Measurements from ENCODE around the gene EEF1AKMT4.
"Not testable (repeated sequence)": the region's sequence is repeated elsewhere in the genome, so short reads cannot be mapped to it uniquely, and the experiment has no call there.

EEF1AKMT4 gene

DNA sequence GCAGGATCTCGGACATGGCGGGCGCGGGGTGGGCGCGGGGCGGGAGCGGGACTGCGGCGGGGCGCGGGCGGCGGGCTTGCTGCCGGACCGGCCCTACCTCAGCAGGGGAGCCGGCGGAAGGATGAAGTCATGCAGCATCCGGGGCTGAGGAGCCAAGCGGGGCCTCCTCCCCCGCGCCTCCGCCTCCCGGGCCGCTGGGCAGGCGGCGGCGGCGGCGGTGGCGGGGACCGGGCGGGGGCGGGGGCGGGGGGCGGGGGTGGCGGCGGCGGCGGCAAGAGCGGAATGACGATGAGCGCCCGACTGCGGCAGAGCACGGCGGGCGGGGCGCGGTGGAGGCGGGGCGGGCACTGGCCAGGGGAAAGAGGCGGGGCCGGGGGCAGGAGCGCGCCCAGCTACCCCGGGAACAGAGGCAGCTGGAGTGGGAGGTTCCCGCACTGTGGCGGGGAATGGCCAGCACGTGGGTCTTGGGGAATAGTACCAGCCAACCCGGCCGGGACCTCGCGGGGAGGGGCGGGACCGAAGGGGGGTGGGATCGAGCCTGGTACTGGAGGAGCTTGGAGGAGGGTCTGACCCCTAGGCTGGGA is 11.9 kb downstream of the EEF1AKMT4 start, which contains the start of gene CAMK2N2:
TSS of gene CAMK2N2 (minus strand) at position 284 of the 584 bp plus-strand sequence. CDS start at position 16, 268 bp downstream.
- DNase-seq = peak; percentile 62

DNA sequence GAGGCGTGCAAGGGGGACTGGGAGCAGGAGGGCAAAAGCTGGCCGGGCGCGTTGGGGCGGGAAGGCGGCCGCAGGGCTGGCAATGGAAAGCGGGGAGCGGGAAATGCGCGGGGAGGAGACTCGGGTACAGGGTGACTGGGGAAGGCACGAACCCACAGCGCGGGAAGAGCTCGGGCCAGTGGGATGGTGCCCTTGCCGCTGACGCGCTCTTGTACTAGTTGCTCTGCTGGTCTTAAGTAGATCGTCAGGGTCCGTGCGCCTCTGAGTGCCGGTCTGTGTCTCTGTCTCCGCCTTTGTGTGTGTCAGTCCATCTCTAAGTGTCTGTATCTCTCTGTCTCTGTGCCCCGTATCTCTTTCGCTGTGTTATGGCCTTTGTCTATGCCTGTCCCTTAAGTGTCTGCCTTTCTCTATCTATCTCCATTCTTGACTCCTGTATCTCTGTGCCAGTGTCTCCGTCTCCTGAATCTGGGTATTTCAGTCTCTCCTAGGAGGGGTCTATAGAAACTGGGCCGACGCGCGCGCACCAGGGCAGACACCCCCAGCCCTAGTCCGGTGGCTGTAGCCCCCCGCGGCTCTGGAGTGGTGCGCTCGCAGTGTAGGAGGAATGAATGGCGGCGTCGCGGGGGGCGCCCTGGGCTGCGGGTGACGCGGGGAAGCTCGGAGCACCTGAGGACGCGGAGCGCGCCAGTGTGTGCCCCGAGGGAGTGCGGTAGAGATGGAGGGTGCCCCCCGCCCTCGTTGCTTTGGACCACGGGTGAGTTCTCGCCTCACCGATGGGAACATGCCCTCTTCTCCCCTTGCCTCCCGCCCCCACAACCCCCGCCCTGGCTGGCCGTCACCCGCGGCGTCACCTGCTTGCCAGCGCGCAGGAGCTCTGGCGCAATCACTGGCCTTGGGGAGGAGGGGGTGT is 12.6 kb downstream of the EEF1AKMT4 start:
- peak; percentile 37 for DNase-seq

DNA sequence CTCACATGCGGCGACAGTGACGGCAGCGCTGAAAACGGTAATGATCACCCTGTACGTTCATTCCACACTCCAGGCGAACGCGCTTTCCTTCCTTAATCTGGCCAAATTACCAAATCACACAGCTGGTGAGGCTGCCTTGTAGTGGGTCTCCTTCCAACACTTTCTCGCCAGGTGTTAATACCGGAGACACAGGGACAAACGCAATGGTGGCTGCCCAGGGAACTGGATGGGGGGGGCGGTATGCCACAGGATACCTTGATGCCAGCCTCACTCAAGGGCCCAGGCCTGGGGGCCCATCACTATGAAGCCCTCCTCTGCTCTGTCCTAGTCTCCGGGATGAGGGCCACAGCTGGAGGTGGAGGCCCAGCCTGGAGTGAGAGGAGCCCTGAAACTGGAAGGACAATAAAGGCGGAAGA is 13.3 kb downstream of the EEF1AKMT4 start:
- DNase-seq = no peak

DNA sequence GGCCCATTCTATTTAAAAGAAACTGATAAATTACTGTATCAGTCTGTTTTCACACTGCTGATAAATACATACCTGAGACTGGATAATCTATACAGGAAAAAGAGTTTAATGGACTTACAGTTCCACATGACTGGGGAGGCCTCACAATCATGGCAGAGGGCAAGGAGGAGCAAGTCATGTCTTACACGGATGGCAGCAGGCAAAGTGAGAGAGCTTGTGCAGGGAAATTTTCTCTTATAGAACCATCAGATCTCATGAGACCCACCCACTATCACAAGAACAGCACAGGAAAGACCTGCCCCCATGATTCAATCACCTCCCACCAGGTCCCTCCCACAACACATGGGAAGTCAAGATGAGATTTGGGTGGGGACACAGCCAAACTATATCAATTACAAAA is 17.8 kb downstream of the EEF1AKMT4 start:
- DNase-seq = not testable (repeated sequence)

DNA sequence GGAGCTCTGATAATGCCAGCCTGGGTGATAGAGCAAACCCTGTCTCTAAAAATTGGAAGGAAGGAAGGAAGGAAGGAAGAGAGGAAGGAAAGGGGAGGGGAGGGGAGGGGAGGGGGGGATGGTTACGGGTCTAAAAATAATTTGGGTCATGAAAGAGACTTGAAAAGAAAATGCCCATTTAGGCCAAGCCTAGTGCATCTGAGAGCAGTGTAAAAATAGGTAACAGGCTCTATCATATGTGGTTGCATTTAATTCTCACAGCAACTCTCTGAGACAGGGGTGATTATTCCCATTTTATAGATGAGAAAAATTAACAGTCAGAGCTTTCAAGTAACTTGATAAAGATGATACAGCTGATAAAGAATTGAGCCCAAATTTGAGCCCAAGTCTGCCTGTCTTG is 22.8 kb downstream of the EEF1AKMT4 start:
- no peak for DNase-seq

DNA sequence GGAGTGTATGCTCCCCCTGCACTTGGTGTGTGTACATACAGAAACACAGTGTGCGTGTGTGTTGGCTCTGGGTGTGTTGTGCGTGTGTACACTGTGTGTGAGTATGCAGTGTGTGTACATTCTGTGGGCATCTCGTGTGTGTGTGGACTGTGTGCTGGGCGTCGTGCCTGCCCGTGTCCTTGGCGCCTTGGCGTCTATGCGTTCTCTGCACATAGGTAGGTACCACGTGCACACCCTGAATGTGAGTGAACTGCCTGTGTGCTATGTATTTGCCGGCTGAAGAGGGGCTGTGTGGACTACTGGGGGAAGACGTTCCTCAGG is 25.9 kb downstream of the EEF1AKMT4 start:
- no peak for DNase-seq

DNA sequence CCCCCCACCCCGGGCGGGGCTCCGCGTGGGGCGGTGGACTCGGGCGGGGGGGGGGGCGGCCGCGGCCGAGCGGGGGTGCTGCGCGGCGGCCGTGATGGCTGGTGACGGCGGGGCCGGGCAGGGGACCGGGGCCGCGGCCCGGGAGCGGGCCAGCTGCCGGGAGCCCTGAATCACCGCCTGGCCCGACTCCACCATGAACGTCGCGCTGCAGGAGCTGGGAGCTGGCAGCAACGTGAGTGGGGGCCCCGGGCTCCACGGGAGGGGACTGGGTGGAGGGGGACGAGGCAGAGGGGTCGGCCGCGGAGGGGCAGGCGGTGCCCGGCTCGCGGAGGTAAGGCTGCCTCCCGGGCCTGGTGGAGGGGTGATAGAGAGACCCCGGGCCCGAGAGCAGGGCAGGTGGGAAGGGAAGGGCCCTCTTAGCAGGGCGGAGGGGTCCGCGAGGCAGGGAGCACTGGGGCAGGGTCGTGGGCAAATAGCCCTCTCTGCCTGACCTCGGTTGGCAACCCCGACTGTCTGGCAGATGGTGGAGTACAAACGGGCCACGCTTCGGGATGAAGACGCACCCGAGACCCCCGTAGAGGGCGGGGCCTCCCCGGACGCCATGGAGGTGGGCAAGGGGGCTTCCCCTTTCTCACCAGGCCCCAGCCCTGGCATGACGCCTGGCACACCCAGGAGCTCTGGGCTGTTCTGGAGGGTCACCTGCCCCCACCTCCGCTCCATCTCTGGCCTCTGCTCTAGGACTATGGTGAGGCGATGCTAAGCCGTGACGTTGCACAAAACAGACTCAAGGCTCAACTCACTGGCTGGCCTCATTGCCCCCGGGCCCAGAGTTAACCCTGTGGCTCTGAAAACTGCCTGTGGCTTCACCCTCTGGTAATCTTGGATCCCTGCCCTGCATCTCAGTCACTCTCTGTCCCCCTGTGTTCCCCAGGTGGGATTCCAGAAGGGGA is 26.8 kb downstream of the EEF1AKMT4 start, which contains the start of gene ECE2:
TSS of gene ECE2 (plus strand) at position 62 of the 950 bp plus-strand sequence. CDS start at position 194, 132 bp downstream.
- DNase-seq = no peak

DNA sequence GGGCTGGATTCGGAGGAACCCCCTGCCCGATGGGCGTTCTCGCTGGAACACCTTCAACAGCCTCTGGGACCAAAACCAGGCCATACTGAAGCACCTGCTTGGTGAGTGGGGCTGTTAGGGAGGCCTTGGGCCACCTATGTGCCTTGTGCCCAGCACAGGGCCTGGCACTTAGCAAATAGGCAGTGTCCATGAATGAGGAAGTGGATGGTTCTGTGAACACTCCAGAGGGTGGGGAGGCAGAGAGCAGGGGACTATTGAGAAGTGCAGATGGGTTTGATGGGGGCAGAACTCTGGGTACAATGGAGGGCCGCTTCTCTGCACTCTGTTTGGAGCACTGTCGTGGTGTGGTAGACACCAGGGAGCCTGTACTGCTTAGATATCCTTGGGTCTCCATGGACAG is 27.9 kb downstream of the EEF1AKMT4 start:
- no peak for DNase-seq

DNA sequence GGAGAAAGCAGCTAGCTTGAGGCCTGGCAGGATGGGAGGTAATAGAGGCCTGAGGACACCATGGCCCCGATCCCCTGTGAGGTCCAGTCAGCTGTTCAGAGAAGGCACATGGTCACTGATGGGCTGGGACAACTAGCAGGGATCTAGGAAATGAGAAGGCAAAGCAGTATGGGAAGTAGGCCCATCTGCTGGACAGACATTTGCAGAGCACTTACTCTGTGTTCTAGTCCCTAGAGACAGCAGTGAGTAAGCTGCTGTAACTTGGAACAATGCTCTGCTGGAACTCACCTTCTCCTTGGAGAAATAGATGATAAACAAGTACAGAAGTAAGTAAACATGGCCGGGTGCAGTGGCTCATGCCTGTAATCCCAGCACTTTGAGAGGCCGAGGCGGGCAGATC is 33.5 kb downstream of the EEF1AKMT4 start:
- no peak for DNase-seq

DNA sequence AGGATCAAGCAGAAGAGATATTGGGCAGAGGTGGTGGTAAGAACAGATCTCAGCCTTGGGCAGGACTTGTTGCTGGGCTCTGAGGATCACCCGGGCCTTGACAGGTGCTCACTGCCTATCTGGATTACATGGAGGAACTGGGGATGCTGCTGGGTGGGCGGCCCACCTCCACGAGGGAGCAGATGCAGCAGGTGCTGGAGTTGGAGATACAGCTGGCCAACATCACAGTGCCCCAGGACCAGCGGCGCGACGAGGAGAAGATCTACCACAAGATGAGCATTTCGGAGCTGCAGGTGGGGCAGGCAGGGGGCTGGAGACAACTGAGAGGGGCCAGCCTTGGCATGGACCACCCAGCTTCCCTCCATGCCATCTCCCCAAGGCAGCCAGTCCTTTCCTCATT is 34.2 kb downstream of the EEF1AKMT4 start:
- no peak for DNase-seq

DNA sequence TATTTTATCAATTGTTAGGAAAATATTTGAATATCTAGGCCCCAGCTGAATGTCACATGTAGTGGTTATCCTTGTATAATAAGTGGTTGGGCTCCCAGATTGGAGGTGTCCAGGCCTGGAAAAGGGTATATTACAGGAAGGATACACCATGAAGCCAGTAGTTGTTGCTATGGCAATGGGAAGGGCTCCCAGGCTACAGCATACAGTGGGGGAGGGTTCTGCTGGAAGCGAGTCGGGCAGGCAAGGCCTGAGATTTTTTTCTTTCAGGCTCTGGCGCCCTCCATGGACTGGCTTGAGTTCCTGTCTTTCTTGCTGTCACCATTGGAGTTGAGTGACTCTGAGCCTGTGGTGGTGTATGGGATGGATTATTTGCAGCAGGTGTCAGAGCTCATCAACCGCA is 35.2 kb downstream of the EEF1AKMT4 start:
- peak; percentile 31 for DNase-seq

DNA sequence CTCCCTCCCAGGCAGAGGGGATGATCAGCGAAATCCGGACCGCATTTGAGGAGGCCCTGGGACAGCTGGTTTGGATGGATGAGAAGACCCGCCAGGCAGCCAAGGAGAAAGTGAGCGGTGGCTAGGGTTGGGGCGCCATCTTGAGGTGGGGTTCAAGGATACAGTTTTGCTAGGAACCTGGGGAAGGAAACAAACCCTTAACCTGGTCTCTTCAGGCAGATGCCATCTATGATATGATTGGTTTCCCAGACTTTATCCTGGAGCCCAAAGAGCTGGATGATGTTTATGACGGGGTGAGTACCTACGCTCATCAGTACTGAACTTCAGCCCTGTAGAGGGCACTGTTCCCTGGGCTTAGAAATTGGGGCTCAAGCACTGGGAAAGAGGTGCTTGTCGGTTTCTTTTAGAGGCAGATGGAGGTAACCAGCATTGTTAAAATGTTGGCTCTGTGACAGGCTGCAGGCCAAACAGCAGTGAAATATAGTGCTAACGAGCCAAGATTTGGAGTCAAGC is 40.0 kb downstream of the EEF1AKMT4 start:
- peak; percentile 63 for DNase-seq

DNA sequence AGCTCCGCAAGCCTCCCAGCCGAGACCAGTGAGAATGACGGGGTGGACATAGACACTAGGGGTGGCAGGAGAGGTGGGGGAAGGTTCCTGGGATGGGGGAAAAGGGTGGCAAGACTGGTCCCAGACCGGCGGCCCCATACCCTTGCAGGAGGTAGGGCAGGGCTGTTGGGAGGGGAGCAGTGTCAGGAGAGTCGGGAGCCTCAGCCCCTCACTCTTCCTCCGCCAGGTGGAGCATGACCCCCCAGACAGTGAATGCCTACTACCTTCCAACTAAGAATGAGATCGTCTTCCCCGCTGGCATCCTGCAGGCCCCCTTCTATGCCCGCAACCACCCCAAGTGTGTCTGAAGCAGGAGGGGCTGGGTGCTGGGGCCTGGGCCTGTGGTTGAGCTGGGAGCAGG is 40.9 kb downstream of the EEF1AKMT4 start:
- no peak for DNase-seq

DNA sequence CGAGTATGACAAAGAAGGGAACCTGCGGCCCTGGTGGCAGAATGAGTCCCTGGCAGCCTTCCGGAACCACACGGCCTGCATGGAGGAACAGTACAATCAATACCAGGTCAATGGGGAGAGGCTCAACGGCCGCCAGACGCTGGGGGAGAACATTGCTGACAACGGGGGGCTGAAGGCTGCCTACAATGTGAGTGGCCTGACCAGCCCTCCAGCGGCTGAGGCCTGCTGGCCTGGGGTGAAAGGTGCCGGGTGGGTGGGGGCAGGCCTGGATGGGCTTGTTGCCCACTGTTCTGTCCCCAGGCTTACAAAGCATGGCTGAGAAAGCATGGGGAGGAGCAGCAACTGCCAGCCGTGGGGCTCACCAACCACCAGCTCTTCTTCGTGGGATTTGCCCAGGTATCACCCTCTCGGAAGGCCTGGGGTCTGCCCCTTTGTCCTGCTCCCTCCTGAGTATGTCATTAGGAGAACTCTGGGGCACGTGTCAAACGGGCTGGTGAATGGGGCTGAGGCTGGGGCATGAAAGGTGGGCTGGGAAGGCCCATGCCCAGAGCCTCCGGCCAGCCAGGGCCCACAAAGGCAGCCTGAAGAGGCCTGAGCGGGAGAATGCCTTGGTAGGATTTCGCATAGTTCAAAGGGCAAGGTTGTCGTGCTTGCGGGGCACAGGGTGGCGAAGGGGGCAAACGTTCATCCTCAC is 41.7 kb downstream of the EEF1AKMT4 start:
- no peak for DNase-seq

DNA sequence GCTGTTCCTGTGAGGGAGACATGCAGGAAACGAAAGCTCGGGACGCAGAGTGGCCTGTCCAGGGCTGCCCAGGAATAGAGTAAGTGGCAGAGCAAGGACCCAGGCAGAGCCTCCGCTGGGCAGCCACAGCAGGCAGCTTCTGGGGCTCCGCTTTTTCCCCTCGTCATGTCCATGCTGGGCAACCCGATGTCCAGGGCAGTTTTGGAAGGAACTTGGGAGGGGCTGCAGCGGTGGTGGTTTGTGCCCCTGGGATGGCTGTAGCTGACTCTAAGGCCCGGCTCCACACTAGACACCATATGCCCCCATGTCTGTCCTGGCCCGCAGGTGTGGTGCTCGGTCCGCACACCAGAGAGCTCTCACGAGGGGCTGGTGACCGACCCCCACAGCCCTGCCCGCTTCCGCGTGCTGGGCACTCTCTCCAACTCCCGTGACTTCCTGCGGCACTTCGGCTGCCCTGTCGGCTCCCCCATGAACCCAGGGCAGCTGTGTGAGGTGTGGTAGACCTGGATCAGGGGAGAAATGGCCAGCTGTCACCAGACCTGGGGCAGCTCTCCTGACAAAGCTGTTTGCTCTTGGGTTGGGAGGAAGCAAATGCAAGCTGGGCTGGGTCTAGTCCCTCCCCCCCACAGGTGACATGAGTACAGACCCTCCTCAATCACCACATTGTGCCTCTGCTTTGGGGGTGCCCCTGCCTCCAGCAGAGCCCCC is 42.4 kb downstream of the EEF1AKMT4 start:
- DNase-seq = no peak

DNA sequence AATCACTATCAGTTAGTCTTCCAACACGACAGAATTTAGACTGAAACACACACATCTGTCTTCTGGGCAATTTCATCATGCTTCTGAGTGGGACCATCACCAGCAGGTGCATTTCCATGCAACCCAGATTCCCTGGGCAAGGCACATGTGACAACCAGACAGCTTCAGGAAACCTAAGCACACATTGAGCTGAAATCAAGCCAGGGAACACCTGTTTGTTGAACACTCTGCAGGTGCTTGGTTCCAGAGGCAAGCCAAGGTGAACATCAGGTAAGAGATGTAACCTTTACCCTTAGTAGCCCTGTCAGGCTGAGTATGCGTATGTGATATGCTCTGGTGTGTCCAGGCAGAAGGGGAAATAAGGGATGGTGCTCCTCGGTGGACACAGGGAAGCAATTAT is 46.3 kb downstream of the EEF1AKMT4 start:
- no peak for DNase-seq

DNA sequence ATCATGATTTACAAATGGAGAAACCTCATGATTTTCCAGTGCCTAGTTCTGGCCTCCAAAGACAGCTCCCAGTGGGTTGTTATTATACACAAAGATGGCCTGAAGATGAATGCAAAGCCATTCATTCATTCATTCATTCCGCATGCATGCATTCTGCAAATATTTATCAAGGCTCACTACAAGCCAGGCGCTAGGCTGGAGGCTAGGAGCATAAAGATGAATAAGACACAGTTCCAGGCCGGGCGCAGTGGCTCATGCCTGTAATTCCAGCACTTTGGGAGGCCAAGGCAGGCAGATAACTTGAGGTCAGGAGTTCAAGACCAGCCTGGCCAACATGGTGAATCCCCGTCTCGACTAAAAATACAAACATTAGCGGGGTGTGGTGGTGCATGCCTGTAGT is 47.1 kb downstream of the EEF1AKMT4 start:
- DNase-seq = no peak

DNA sequence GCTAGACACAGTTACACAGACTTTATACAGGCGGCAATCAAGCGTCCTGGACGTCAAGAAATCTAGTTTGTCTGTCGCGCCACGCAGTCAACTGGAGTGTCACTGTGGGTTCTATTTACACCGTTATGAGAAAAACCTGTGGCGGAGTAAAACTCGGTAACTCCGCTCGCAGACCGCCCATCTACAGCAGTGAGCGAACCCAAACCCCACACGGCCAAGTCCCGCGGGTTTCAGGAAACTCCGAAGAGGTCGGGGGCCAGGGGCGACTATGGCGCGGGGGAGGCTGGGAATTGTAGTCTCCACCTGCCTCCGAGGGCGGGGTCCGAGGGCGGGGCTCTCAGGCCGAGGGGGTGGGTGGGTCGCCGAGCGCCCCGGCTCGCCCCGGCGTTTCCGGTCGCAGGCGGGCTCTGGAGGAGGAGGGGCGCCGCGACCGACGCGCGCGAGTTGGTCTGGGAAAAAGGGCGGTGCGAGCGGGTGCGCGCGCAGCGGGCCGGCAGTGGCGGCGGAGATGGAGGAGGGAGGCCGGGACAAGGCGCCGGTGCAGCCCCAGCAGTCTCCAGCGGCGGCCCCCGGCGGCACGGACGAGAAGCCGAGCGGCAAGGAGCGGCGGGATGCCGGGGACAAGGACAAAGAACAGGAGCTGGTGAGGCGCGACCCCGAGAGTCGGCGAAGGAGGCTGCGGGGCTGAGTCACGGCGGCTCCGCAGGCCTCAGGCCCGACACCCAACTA is 49.5 kb downstream of the EEF1AKMT4 start, which contains the start of gene PSMD2:
TSS of gene PSMD2 (plus strand) at position 483 of the 729 bp plus-strand sequence. CDS start at position 509, 26 bp downstream.
- DNase-seq = peak; percentile 98

DNA sequence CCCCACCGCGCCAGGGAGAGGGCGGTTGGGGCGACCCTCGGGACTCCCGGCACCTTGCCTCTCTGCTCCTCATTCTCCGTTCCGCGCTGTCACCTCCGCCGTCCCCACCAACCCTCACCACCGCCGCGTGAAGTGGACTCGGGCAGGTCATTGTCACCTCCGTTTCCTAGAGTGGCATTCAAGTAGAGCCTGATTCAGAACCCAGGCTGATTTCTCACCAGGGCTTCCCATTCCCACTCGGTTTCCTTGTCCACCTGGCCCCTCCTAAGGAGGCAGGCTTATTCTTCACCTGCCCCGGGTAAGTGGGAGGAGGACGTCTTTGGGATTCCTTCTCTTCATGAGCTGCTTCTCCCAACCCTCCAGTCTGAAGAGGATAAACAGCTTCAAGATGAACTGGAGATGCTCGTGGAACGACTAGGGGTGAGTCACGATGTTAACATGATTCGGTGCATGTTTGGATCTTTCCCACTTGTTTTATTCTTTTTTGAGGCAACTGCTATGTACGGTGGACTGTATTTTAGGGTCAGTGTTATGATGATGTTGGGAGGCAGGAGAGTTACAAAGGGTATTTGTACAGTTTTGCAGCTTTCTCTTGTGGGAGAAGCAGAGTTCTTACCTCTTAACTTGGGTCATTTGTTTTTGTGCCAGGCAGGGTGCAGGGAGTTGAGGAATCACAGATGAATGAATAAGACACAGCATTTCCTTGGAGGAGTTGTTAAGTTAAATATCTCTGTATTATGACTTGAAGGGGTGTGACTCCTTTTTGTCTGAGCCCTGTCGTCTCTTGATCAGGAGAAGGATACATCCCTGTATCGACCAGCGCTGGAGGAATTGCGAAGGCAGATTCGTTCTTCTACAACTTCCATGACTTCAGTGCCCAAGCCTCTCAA is 50.3 kb downstream of the EEF1AKMT4 start:
- no peak for DNase-seq

DNA sequence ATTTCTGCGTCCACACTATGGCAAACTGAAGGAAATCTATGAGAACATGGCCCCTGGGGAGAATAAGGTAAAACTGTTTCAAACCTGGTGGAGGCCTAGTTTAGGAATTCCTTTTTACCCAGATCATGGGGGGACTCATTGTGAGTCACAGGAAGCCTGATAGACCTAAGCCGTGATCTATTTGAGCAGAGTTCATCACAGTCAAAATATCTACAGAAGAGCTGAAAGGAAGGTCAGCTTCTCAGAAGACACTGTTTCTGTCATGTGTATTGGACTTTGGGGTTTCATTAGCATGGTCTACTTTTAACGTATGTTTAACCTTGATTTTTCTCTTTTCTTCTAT is 50.9 kb downstream of the EEF1AKMT4 start:
- no peak for DNase-seq
